ENCODE data around the gene TPCN2.
A peak's percentile ranks its signal among the peaks of the same experiment; 100 is the strongest.
"Not testable (repeated sequence)": the region's sequence is repeated elsewhere in the genome, so short reads cannot be mapped to it uniquely, and the experiment has no call there.

Gene TPCN2

DNA sequence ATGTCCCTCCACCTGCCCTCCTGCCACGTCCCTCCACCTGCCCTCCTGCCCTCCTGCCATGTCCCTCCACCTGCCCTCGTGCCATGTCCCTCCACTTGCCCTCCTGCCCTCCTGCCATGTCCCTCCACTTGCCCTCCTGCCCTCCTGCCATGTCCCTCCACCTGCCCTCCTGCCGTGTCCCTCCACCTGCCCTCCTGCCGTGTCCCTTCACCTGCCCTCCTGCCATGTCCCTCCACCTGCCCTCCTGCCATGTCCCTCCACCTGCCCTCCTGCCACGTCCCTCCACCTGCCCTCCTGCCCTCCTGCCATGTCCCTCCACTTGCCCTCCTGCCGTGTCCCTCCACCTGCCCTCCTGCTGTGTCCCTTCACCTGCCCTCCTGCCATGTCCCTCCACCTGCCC is 28.2 kb downstream of the TPCN2 start:
- DNase-seq, result not testable (repeated sequence)

DNA sequence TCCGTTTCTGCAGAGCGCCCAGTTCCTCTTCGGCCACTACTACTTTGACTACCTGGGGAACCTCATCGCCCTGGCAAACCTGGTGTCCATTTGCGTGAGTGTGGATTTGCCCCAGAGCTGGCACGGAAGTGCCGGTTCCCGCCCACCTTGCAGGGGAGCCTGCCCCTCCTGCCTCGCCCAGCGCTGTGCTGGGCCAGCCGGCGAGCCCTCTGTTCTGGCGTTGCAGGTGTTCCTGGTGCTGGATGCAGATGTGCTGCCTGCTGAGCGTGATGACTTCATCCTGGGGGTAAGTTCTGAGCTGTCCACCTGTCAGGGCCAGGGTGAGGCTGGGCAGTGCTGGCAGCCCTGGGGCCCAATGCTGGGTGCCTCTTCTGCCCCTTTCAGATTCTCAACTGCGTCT is 29.8 kb downstream of the TPCN2 start:
- no peak for DNase-seq

DNA sequence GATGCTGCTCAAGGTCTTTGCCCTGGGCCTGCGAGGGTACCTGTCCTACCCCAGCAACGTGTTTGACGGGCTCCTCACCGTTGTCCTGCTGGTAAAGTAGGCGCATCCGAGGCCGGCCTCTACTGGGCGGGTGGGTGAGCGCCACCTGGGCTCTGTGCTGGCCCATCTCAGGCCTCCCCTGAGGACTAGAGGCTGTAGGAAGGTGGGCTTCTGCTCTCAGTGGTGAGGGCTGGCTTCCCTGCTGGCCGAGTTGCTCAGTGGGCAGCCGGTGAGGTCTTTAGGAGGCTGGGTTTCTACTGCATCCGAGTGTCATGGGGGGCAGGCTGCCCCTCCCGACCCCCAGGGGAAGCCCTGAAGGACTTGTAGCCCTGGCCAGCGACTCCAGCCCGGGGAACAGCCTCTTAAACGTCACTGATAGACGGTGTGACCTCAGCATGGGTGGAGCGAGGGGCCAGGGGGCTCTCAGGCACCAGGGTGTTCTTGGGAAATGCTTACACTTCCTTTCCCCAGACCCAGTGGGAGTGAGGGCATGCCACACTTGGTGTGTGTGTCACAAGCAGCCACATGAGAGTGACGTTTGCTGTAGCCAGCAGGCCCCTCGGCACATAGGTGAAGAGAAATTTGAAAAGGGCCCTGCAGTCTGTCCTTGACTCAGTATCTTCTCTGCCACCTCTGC is 30.3 kb downstream of the TPCN2 start:
- DNase-seq, result no peak

DNA sequence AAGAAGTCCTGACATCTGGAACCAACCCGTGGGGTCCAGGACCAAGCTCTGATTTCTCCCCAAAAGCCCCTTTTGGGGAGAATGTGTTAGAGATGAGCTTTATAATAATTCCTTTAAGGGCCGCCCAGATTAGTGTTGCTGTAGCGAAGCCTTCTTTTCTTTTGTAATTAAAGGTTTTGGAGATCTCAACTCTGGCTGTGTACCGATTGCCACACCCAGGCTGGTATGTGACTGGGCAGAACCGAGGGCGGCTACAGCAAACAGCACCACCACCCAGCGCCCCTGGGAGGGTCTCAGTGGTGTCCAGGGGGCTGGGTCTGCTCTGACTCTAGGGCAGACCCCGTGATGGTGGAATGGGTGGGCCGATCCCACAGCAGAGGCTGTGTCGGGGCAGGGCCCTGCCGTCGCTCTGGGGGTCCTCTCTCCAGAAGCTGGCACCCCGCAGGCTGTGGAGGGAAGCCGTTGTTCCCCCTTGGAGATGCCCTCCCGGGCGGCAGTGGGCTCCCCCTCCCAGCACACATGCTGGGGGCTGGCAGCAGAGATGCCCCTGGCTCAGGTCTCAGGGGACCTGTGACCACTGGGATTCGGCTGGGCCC is 31.0 kb downstream of the TPCN2 start:
- DNase-seq, result no peak

DNA sequence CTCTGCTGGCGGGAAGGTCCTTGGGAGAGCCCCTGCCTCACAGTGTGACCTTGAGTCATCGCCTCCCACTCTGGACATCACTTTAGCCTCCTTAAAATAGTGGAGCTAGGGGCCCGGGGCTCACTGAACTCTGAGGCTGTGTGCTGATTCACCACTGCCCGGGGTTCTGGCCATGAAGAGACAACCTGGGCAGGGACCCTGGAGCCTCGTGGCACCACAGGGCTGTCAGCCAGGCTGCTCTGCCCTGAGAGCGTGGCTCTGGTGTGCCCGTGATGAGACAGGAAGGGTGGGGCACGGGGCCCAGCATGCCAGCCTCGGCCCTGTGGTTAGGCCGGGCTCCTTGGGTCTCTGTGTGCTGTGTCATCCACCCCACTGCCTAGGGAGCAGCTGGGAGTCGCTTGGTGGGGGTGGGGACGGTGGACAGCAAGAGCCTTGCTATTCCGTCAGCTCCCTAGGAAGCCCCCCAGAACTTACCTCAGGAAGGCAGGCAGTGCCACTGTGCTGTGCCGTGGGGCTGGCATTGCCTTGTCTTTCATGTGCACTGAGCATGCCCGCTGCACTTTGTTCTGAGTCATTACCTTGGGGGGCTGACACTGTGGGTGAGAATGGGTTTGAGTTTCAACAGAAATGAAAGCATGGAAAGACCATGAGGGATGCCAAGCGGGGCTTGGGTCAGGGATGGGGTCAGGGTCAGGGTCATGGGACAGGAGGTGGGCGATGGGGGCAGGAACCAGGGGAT is 31.7 kb downstream of the TPCN2 start:
- no peak for DNase-seq

DNA sequence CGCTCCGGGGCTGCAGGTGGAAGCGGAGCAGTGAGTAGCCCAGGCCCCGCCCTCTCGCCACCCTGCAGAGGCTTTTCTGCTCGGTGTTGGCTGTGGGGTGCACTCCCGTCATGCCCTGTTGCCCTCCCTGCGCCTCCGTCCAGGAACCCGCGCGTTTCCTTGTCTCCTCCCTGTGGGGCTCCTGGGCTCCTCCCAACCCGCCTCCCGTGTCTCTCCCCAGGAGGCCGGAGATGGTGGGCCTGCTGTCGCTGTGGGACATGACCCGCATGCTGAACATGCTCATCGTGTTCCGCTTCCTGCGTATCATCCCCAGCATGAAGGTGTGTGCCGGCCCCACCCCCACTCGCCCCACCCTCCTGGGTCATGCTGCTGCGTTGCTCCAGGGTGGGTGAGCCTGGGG is 32.4 kb downstream of the TPCN2 start:
- no peak for DNase-seq

DNA sequence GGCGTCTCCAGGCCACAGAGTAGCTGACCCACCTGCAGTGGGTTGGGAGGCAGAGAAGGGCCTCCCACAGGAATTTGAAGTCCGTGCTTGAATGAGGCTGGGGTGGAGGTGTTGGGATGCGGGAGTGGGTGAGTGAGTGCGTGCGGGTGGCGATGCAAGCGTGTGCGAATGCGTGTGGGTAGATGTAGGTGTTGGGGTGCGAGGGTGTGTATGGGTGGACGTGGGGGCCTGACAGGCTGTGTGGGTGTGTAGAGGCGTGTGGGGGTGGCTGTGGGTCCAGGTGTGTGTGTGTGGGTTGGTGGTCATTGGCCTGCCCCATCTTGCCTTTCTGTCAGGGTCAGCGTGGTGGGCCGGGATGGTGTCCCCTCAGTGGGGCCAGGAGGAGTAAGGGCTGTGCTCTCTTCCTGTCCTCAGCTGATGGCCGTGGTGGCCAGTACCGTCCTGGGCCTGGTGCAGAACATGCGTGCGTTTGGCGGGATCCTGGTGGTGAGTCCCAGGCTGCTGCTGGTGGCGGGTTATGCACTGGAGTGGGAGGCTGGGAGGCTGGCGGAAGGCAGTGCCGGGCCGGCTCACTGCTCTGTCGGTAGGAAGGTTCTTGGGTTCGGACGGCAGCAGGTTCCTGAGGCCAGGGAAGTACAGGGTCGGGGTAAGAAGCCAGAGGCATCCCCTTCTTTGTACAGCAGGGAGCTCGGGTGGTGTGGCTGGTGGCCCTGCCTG is 35.0 kb downstream of the TPCN2 start:
- DNase-seq, result no peak

DNA sequence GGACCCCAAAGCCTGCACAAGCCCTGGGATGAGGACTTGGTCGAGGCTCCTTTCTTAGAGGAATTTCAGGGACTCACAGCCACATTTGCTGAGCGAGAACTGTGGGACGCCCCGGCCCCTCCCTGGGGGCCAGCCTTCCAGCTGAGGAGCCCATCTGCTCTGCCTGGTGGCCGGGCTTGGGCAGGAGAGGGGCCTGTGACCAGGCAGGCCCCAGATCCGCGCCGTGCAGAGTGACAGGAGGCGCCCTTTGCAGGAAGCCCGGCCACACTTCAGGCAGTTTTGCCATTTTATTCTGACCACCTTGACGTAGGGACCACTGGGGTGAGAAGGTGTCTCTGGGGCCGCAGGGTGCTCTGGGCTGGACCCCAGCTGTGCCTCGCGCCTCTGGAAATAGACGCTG is 35.6 kb downstream of the TPCN2 start:
- DNase-seq, result no peak

DNA sequence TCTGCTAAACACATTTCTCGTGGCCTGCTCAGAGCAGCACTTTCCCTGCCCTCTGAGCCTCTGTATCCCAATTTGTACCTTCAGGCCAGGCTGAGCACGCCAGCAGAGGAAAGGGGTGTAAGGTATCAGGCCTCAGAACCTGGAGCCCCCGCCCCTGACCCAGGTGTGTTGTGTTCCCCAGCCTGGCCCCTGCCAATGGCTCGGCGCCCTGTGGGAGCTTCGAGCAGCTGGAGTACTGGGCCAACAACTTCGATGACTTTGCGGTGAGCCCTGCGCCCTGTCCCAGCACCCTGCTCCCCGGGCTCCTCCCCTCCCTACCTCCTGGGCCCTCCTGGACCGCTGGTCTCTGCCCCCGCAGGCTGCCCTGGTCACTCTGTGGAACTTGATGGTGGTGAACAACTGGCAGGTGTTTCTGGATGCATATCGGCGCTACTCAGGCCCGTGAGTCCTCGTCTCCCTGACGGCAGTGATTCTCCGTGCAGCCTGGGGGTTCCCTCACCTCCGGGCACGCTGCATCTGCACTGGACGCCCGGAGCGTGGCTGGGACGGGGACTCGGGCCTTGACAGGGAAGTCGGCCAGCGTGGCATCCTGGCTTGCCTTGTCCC is 36.9 kb downstream of the TPCN2 start:
- DNase-seq, result no peak

DNA sequence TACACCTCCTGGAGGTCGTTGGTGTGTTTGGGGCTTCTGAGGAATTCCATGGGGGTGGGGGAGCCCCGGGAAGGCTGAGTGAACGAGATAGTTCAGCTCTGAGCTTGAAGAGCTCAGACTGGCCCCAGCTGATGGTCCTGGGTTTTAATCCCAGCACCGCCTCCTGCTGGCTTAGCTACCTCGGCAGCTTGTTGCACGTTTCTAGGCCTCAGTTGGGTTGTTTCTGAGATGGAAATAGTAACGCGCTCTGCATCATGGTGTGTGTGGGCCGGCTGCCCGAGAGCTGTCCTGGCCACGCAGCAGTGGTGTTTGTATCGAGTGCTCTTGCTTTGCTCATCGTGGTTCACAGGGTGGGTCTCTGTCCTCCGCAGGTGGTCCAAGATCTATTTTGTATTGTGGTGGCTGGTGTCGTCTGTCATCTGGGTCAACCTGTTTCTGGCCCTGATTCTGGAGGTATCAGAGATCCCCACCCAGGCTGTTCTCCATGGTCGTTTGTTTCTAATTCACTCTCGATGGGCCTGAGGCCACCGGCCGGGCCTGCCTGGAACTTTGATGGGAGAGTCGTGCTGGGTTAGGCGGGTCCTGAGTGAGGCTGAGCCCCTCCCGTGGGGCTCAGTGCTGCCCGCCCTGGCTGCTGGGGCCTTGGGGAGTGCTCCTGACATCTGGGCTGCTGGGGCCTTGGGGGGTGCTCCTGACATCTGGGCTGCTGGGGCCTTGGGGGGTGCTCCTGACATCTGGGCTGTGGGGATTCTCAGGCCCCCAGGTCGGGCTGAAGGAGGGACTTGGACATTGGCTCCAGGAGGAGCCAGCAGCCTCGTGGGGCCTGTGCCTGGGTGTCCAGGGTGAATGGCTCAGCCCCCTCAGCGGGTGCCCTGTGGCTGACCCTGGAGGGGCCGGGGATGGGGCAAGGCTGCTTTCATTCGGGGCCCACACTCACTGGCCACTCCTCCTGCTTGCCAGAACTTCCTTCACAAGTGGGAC is 37.7 kb downstream of the TPCN2 start:
- DNase-seq, result no peak

DNA sequence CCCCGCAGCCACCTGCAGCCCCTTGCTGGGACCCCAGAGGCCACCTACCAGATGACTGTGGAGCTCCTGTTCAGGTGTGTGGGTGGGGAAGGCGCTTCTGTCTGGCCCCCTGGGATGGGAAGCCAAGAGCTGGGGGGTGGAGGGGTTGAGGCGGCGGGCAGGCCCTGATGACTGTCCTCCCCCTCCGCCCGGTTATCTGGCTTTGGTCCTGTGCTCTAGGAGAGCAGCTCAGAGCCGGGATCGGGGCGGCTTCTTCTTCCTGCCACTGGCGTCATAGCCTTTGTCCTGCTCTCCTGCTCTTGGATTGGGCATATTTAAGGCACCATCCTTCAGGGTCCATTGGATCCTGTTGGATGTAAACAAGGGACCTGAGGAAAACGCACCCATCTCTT is 38.4 kb downstream of the TPCN2 start:
- DNase-seq, result no peak

DNA sequence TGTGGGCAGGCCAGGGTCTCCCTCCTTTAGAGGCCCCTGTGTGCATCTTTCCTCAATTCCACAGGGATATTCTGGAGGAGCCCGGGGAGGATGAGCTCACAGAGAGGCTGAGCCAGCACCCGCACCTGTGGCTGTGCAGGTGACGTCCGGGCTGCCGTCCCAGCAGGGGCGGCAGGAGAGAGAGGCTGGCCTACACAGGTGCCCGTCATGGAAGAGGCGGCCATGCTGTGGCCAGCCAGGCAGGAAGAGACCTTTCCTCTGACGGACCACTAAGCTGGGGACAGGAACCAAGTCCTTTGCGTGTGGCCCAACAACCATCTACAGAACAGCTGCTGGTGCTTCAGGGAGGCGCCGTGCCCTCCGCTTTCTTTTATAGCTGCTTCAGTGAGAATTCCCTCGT is 39.1 kb downstream of the TPCN2 start:
- DNase-seq, result no peak

DNA sequence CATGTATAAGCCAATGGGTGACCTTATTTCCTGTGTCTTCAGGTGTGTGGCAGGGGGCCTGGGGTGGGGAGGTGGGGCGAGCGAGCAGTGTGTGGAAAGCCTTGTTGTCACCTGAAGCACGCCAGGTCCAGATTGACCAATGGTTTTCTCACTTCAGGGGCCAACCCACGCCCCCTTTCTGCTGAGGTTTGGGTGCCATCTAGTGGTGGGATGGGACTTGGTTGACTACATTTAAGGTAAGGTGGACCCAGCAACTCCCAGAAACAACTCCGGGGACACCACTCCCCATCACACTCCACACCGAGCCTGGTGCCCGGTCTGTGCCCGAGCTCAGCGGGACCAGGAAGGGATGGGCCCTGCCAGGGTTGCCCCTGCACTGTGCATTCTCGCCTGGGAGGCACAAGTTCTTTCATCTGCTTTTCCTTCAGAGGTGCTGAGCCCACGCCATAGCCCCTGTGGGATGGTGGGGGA is 40.0 kb downstream of the TPCN2 start:
- DNase-seq, result peak; percentile 73 to 82

DNA sequence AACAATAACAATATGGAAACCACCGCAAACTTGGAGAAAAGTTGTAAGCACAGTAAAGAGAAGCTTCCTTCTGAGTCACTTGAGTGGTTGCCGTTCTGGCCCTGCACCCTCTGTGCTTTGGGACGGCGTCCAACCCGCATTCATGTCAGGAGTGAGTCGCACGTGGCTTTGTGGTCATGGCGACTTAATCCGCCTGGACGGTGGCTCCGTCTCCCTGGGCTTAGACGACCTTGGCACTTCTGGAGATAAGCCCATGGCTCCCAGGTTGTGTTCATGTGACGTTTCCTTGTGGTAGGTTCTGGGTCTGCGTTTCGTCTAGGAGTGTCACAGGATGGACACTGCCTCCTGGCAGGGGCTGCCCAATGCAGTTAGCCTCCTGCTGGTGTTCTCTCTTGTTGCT is 40.5 kb downstream of the TPCN2 start:
- DNase-seq, result no peak

DNA sequence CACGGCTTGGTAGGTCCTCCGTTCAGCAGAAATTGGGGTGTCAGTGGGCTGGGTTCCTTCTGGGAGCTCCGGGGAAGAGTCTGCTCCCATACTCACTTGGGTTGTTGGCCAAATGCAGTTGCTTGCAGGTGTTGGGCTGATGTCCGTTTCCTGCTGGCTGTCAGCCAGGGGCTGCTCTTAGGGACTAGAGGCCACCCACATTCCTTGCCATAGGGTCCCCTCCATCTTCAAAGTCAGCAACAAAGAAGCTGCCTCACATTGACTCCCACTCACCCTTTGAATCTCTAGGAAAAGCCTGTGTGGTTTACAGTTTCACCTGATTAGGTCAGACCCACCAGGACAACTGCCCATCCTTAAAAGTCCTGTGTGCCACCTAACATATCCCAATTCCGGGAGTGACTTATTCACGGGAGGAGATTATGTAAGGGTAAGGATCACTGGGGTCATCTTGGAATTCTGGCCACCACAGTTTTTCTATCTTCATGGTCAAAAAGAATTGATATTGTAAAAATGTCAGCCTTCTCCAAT is 43.0 kb downstream of the TPCN2 start:
- DNase-seq, result no peak

DNA sequence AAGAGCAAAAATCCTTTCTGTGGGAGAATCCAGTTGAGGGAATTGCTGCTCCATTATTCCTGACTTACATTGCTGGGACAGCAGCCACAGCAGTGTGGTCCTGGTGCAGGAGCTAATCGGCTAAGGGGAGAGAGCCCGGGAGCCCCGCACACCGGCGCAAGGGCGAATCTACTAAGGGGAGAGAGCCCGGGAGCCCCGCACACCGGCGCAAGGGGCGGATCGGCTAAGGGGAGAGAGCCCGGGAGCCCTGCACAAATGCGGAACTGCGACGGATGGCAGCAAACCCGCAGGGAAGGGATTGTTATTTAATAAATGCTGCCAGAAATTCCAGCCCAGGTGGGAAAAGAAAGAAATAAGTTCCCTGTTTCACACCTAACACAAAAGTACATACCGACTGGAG is 43.5 kb downstream of the TPCN2 start:
- DNase-seq, result no peak

DNA sequence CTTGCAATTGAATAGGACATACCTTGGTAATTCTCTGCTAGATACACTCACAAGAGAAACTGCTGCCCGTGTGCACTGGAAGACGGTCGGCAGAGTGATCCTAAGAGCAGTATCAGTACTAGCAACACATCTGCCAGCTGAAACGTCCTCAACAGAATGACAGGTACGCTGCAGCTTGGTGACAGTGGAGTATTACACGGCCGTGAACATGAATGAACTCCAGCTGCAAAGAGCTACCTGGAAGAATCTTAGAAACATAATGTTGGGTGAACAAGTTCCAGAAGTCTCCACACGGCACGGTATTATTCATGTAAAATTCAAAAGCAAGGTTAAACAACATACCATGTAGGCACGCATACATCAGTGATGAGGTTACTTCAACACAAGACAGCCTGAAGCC is 44.4 kb downstream of the TPCN2 start:
- no peak for DNase-seq

DNA sequence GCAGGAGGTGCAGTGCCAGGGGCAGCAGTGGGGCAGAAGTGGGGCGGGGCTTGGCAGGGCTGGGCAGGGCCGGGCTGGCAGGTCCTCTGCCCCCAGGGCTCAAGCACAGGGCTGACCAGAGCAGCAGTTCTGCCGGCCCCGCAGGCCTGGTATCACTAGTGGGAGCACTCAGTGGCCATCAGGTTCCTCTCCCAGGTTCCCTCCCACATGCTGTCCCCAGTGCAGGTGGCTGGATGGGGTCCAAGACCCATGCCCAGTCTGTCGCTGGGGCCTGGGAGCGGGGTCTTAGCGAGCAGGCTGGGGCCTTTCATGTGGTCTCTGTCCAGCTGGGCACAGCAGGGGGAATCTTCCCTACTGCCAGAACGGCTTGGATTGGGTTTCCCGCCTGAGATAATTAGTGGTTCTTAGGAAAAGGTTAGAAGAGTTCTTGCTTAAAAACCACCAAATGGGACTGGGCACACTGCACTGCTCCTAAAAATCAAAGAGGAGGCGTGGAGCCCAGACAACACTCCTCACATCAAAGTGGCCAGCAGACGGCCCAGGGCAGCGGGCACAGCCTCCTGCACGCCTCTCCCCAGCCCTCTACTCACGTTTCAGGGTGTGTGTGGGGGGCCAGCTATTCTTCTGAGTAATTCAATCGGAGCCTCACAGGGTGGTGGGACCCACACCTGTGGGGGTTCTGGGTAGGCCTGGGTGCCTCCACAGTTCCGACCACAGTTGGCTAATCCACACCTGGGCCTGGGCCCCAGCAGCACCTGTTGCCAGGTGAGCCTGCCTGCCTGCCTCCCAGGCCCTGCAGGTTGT is 45.6 kb downstream of the TPCN2 start:
- no peak for DNase-seq

DNA sequence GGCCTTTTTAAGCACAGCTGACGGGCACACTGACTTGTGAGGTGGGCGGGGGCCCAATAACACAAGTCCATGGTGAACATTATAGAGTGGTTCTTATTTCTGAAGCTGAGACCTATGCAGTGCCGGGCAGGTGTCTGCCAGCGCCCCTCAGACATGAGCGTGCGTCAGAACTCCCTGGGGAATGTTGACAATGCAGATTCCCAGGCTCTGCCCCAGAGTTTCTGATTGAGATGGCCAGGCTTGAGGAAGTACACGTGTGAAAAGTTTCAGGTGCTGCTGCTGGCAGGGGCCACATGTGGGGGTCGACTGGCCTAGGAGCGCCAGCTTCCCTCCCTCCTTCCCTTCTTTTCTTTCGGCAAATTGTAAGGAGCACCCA is 46.2 kb downstream of the TPCN2 start:
- no peak for DNase-seq

DNA sequence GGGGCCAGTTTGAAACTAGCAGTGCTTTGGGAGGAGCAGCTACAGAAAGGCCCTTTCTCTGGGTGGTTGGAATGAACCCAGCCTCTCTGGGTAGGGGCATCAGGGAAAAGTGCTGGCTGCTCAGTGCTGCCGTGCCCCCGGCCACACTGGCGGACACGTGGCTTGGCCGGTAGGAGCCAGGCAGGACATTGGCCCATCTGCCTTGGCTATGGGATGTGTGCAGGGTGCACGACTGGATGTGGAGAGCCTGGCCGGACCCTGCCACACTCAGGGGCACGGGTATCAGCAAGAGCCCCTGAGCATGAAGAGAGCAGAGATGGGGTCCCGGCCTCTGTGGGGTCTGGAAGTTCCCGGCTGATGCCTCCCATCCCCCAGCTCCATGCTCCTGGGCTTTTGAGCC is 46.6 kb downstream of the TPCN2 start:
- no peak for DNase-seq

DNA sequence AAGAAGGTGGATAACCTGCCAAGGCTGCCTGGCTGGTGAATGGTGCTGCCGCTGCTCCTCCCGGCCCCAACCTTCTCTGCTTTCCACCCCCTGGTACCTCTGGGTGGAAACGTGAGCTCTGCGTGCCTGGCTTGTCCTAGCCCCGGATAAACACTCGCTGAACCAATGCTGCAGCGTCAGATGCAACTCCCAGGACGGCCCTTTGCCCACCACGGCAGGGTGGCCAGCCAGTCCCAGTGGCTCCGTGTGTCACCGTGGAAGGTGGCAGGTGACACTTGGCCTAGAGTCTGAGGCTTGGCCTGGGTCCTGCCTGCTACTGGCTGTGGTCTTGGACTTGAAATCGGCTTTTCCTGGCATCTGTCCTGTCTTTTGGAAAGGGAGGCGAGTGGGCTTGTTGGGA is 47.7 kb downstream of the TPCN2 start:
- DNase-seq, result no peak
